Skeletal muscle satellite cell (primary cell): Measurements from ENCODE around the gene CA12.

ENCODE experiments used
- H3K27me3 ChIP-seq: 2 replicates; pipeline ENCODE4 v1.7.0; 2013; ENCODE audit warnings: low read length; ENCODE audit not compliant: control insufficient read depth, insufficient read depth
- H3K36me3 ChIP-seq: 2 replicates; pipeline ENCODE4 v1.7.0; 2013; ENCODE audit warnings: mild to moderate bottlenecking, control low read depth, low read length; ENCODE audit not compliant: insufficient read depth
- H3K4me1 ChIP-seq: 2 replicates; pipeline ENCODE4 v1.7.0; 2013; ENCODE audit warnings: low read length; ENCODE audit not compliant: control insufficient read depth, insufficient read depth
- H3K4me2 ChIP-seq: 2 replicates; pipeline ENCODE4 v1.7.0; 2013; ENCODE audit warnings: mild to moderate bottlenecking, low read length
- H3K4me3 ChIP-seq: 2 replicates; pipeline ENCODE4 v1.7.0; 2013; ENCODE audit warnings: low read length
- H3K9ac ChIP-seq: 2 replicates; pipeline ENCODE4 v1.7.0; 2013; ENCODE audit warnings: mild to moderate bottlenecking, low read depth, low read length, moderate library complexity
- H3K9me3 ChIP-seq: replicated peaks from 2 replicates; pipeline ENCODE4 v1.7.0; 2013; ENCODE audit warnings: mild to moderate bottlenecking, control low read depth, low read length

CA12 gene

DNA sequence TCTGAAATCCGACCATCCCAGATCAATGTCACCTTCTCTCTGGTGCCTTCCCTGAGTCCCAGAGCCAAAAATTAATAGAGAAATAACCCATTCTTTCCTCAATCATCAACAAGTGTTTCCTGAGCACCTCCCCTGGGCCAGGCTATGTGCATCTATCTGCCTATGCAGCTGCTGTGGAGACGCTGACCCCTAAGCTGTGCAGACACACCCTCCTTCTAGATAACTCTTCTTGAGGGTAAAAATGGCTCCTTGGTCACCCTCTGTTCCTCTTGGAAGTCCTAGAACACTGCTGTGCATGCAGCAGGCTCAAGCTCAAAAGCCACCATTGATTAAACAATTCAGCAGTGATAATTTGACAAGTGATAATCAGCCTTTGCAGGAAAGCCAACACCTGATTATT is 18.4 kb downstream of the CA12 start:
- Histone ChIP-seq H3K27me3 (no peaks in the 10 kb centered on the region), H3K9ac (no peak overlapping the region), H3K4me1 (no peaks in the 10 kb centered on the region), H3K4me2 (no peak overlapping the region), H3K4me3 (no peak overlapping the region), H3K36me3 (no peaks in the 10 kb centered on the region), H3K9me3 (no peaks in the 10 kb centered on the region)

DNA sequence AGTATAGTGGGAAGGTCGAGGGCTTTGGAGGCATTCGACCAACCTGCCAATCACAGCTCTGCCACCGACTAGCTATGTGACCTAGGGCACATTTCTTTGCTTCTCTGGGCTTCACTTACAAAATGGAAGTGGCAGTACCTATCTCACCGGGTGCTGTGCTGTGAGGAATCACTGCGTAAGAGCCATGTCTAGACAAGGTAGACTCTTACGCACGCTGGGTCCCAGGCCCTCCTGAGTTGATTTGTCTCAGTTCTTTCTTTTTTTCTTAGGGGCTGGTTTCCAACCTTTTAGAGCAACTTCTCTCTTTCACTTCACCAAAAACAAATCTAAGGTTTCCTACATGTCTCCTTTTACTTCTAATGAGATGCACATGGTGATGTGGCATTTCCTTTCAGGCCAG is 18.8 kb downstream of the CA12 start:
- no peak overlapping the region for H3K9ac ChIP-seq
- H3K27me3 ChIP-seq, result no peaks in the 10 kb centered on the region
- no peaks in the 10 kb centered on the region for H3K36me3 ChIP-seq
- H3K4me3 ChIP-seq, result no peak overlapping the region
- H3K4me1 ChIP-seq, result no peaks in the 10 kb centered on the region
- H3K4me2 ChIP-seq, result no peak overlapping the region
- no peaks in the 10 kb centered on the region for H3K9me3 ChIP-seq

DNA sequence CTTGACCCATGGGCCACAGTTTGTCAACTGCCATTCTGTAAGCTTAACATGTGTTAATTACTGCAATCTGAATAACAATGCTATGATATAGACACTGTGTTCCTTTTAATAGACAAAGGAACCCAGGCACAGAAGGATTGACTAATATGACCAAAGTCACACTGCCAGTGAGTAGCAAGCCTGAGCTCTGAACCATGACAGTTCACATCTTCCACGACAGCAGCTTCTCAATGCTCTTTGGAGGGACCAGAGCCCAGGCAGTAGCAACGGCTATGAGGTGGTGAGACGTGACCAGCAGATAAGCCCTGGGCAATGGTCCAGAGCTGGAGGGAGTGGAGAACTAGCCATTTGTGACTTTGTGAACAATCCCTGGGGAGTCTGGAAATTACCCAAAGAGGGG is 19.4 kb downstream of the CA12 start:
- Histone ChIP-seq H3K9ac (no peak overlapping the region), H3K4me2 (no peak overlapping the region), H3K27me3 (no peaks in the 10 kb centered on the region), H3K9me3 (no peaks in the 10 kb centered on the region), H3K36me3 (peaks cover 2% of the 10 kb centered on the region), H3K4me1 (no peaks in the 10 kb centered on the region), H3K4me3 (no peak overlapping the region)

GRCh38 chr15:63360170-63360569 is 21.5 kb downstream of the CA12 start:
- peaks cover 4% of the 10 kb centered on the region for H3K36me3 ChIP-seq
- H3K4me3 ChIP-seq, result no peak overlapping the region
- no peaks in the 10 kb centered on the region for H3K27me3 ChIP-seq
- no peak overlapping the region for H3K4me2 ChIP-seq
- no peaks in the 10 kb centered on the region for H3K9me3 ChIP-seq
- H3K4me1 ChIP-seq, result no peaks in the 10 kb centered on the region
- H3K9ac ChIP-seq, result no peak overlapping the region

DNA sequence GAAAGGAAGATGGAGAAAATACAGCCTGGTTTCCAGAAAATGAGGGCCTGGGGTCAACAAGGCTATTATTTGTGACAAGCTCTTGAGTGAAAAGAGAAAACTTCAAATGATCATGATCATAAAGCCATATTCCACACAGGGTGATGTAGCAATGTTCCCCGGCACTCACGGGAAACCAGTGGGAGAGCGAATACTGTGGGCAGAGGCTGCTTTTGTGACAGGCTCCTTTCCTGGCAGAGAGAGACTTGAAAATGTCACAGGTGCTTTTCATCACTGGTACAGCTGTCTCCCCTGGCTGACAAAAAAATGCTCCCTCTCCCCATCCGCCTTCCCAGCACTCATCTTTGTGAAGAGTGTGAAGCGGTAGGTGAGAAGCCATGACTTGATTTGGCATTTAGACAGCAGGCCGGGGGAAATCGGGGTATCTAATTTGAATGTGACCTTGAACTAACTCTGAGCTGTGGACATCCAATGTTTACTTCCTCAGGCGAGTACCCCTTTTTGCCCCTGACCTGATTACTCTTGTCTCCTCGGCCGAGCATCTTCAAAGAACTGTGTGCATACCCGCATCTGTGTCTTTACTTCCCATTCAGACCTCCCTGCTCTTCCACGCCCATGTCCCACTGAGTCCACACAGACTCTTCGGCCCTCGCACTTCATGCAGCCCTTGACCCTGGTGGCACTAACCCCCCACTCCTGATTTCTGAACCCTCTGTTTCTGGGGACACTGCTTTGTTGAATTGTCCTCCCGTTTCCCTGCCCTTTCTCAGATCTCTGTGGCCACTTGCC is 23.2 kb downstream of the CA12 start:
- H3K4me3 ChIP-seq, result no peak overlapping the region
- no peaks in the 10 kb centered on the region for H3K9me3 ChIP-seq
- no peaks in the 10 kb centered on the region for H3K27me3 ChIP-seq
- H3K36me3 ChIP-seq, result peaks cover 4% of the 10 kb centered on the region
- no peaks in the 10 kb centered on the region for H3K4me1 ChIP-seq
- no peak overlapping the region for H3K4me2 ChIP-seq
- H3K9ac ChIP-seq, result no peak overlapping the region

DNA sequence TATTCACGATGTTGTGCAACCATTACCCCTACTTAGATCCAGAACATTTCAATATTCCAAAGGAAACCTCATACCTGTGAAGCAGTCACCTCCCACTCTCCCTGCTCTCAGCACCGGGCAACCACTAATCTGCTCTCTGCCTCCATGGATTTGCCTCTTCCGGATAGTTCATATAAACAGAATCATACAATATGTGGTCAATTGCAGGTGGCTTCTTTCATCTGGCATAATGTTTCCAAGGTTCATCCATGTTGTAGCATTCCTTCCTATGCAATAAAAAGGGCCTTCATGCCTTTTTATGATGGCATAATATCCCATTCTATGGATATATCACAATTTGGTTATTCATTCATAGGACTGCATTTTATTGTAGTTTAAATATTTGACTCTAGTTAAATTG is 23.9 kb downstream of the CA12 start:
- no peak overlapping the region for H3K4me3 ChIP-seq
- H3K9ac ChIP-seq, result no peak overlapping the region
- no peaks in the 10 kb centered on the region for H3K9me3 ChIP-seq
- H3K4me2 ChIP-seq, result no peak overlapping the region
- no peaks in the 10 kb centered on the region for H3K27me3 ChIP-seq
- H3K4me1 ChIP-seq, result no peaks in the 10 kb centered on the region
- H3K36me3 ChIP-seq, result peaks cover 4% of the 10 kb centered on the region

DNA sequence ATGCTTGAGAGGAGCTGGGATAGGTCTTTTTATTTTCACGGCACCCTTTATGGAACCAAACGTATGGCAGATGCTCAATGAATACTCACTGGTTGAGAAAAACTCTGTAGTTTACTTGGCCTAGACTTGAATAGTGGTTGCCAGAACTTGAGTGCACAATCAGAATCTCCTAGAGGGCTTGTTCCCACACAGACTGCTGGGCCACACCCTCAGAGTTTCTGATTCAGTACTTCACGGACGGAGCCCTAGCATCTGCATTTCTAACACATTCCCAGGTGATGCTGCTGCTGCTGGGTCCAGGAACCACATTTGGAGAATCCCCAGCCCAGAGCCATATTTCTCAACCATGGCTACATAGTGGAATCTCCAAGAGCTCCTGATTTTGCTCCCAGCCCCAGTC is 24.6 kb downstream of the CA12 start:
- Histone ChIP-seq H3K4me2 (no peak overlapping the region), H3K4me1 (no peaks in the 10 kb centered on the region), H3K4me3 (no peak overlapping the region), H3K36me3 (peaks cover 4% of the 10 kb centered on the region), H3K9me3 (no peaks in the 10 kb centered on the region), H3K9ac (no peak overlapping the region), H3K27me3 (no peaks in the 10 kb centered on the region)

DNA sequence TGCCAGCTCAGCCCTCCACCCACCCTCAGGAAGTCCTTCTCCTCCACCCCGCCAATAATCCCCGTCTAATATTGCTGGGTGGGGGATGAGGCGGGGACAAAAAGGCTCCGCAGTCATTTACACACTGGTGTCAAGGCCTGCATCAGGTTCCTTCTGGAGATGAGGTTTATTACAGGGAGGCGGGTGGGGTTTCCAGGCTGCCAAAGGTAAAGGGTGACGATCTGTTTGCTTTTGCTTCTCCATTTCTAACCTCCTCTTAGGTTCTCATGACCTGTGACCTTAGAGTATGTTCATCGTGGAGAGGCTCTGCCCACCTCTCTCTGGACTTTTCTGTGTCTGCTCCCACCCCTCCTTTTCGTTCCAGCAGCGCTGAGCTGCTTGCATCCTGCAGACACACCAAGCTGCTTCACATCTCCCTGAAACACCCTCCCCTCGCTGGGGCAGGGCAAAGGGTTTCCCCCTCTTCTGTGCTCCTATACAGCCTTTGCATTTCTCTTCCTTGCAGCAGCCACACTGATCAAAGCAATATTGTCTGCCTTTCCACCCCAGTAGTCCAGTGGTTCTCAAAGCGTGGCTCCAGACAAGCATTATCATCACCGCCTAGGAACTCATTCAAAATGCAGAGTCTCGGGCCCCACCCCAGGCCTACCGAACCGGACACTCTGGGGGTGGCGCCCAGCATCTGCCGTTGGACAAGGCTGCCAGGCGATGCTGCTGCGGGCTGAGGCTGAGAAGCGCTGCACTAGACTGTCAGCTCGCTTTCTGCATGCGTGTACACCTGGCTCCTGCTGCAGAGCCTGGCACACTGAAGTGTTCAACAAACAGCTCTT is 26.6 kb downstream of the CA12 start:
- Histone ChIP-seq H3K9me3 (no peaks in the 10 kb centered on the region), H3K36me3 (peaks cover 4% of the 10 kb centered on the region), H3K4me2 (no peak overlapping the region), H3K4me1 (peaks cover 7% of the 10 kb centered on the region), H3K27me3 (no peaks in the 10 kb centered on the region), H3K9ac (no peak overlapping the region), H3K4me3 (no peak overlapping the region)

DNA sequence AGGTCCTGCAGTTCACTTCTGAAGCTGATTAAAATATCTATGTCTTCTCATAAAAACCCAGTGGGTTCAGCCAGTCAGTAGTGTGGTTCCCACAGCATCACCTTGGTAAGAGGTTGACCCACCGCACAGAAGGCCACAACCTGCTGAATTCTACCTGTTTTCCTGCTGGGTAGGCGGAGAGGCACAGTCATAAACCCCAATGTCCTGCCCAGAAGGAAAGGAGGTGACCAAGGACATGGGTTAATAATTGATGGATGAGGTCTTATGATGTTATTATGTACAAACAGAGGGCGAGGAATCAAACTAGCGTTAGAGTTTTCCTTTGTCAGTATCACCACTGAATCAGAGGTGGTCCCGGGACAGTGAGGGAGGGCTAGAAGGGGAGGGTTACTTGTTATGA is 27.8 kb downstream of the CA12 start:
- Histone ChIP-seq H3K9ac (no peak overlapping the region), H3K4me2 (no peak overlapping the region), H3K27me3 (no peaks in the 10 kb centered on the region), H3K4me1 (peaks cover 18% of the 10 kb centered on the region), H3K9me3 (no peaks in the 10 kb centered on the region), H3K4me3 (no peak overlapping the region), H3K36me3 (peaks cover 4% of the 10 kb centered on the region)

DNA sequence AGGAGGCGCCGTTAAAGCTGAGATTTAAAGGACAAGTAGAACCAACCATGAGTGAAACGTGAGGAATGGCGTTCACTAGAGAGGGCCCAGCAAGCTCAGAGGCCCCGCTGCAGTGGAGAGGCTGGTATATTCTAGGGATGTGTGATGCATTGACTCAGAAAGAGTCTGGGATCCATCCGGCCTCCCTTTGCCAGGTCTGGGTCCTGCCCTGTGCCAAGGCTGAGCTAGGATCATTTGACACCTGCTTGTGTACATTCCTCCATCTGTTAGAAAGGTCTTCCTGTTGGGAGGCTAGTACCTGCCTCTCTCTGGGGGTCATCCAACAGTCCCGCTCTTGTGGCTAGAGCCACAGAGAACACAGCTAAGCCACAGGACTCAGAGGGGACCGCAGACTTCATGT is 28.4 kb downstream of the CA12 start:
- Histone ChIP-seq H3K9me3 (no peaks in the 10 kb centered on the region), H3K27me3 (no peaks in the 10 kb centered on the region), H3K4me3 (no peak overlapping the region), H3K36me3 (peaks cover 4% of the 10 kb centered on the region), H3K9ac (no peak overlapping the region), H3K4me2 (no peak overlapping the region), H3K4me1 (peaks cover 24% of the 10 kb centered on the region)

DNA sequence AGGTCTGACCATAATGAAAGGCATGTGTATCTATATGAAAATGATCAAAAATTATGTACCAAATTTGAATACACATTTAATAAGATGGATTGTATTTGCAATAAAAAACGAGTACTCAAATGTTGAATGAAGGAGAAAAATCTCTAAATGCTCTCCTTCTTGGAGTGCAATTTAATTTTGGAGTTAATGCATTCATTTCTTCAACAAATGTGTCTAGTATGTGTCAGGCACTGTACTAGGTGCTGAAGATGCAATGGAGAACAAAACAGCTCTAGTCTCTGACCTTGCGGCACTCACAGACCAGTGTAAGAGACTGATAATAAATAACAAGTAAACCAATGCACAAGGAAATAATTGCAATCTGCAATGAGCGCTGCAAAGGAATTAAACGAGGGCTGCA is 28.8 kb downstream of the CA12 start:
- no peak overlapping the region for H3K4me3 ChIP-seq
- H3K27me3 ChIP-seq, result no peaks in the 10 kb centered on the region
- H3K4me1 ChIP-seq, result peaks cover 29% of the 10 kb centered on the region
- H3K36me3 ChIP-seq, result peaks cover 4% of the 10 kb centered on the region
- no peak overlapping the region for H3K4me2 ChIP-seq
- H3K9ac ChIP-seq, result no peak overlapping the region
- H3K9me3 ChIP-seq, result no peaks in the 10 kb centered on the region

GRCh38 chr15:63351170-63351569 is 30.5 kb downstream of the CA12 start:
- Histone ChIP-seq H3K4me2 (no peak overlapping the region), H3K36me3 (no peaks in the 10 kb centered on the region), H3K9ac (no peak overlapping the region), H3K4me3 (no peak overlapping the region), H3K9me3 (no peaks in the 10 kb centered on the region), H3K27me3 (no peaks in the 10 kb centered on the region), H3K4me1 (peaks cover 35% of the 10 kb centered on the region)
